Transverse colon (tissue), 4 donors: ENCODE measurements around the gene ALPG.

Experiments used
- POLR2A ChIP-seq: fragments of 450-650 bp; IDR thresholded peaks from one replicate; pipeline ENCODE4 v1.6.1; 2016; ENCODE audit warnings: antibody characterized with exemption, mild to moderate bottlenecking, moderate library complexity
- POLR2AphosphoS5 ChIP-seq, 3 donors: sonication (generic); formaldehyde crosslinking; IDR thresholded peaks; one replicate each; pipeline ENCODE4 v1.6.1; 2016; ENCODE audit warnings: antibody characterized with exemption in 3 of 3
- TF ChIP-seq, protein P1 (sequence below), 5 experiments: fragments of 200-600 bp in 3 of 5; fragments of 450-650 bp in 2 of 5; sonication (generic) in 3 of 5; IDR thresholded peaks; 1 replicate in 2 of 5; 2 replicates in 3 of 5; pipeline ENCODE4 v1.5.1; 2016 to 2017; ENCODE audit warnings: antibody characterized with exemption in 5 of 5, inconsistent platforms in 3 of 5, mild to moderate bottlenecking in 2 of 5, moderate library complexity in 1 of 5

DNA sequence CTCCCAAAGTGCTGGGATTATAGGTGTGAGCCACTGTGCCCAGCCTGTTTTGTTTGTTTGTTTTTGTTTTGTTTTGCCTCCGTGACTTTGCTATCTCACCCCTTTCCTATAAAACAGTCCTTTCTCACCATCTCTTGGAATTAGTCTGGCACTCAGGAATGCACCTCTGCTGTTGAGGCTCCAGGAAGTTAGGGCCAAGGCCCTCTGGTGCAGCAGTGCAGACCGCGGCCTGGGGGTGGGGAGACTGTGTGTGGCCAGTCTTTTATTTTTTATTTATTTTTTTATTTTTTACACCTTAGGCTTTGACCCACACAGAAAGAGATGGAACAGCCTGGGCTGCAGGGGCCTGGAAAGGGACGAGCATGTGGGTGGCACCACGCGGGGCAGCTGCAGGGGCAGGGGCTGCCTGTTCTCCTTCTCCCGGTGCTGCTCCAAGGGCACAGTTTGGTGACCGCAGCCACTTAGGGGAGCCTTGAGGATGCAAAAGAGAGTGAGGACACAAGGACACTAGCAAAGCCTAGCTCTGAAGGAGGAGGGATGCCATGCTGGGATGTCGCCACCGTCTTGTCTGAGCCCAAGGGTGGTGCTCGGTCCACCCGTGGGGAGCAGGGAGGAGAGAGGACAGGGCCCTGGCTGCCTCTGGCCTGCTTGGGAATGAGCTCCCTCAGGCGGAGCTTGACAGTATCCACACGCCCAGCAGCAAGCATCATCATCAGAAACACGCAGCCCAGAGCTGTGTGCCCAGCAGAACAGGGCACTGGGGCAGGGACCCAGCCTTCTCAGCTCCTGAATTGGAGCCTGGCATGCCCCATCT lies 29.9 kb downstream of the ALPG start:
- TF ChIP-seq, protein P1, sequence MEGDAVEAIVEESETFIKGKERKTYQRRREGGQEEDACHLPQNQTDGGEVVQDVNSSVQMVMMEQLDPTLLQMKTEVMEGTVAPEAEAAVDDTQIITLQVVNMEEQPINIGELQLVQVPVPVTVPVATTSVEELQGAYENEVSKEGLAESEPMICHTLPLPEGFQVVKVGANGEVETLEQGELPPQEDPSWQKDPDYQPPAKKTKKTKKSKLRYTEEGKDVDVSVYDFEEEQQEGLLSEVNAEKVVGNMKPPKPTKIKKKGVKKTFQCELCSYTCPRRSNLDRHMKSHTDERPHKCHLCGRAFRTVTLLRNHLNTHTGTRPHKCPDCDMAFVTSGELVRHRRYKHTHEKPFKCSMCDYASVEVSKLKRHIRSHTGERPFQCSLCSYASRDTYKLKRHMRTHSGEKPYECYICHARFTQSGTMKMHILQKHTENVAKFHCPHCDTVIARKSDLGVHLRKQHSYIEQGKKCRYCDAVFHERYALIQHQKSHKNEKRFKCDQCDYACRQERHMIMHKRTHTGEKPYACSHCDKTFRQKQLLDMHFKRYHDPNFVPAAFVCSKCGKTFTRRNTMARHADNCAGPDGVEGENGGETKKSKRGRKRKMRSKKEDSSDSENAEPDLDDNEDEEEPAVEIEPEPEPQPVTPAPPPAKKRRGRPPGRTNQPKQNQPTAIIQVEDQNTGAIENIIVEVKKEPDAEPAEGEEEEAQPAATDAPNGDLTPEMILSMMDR (IDR thresholded peaks at IDR 0.05): no peak
- TF ChIP-seq POLR2AphosphoS5 (IDR thresholded peaks at IDR 0.05) (no peak), POLR2A (no peak)
